GM18507 (cell line): Measurements from ENCODE around the gene ZXDC.

Experiments
- DNase-seq: peaks from one replicate; pipeline ENCODE4 v3.0.0; 2011; ENCODE audit warnings: low read depth; ENCODE audit not compliant: insufficient read length; ENCODE audit errors: extremely low spot score
- FAIRE-seq: peaks from 2 replicates; lab custom pipeline; 2011; peaks lifted over from hg19 to GRCh38; lab: Jason Lieb, UNC

ZXDC gene

DNA sequence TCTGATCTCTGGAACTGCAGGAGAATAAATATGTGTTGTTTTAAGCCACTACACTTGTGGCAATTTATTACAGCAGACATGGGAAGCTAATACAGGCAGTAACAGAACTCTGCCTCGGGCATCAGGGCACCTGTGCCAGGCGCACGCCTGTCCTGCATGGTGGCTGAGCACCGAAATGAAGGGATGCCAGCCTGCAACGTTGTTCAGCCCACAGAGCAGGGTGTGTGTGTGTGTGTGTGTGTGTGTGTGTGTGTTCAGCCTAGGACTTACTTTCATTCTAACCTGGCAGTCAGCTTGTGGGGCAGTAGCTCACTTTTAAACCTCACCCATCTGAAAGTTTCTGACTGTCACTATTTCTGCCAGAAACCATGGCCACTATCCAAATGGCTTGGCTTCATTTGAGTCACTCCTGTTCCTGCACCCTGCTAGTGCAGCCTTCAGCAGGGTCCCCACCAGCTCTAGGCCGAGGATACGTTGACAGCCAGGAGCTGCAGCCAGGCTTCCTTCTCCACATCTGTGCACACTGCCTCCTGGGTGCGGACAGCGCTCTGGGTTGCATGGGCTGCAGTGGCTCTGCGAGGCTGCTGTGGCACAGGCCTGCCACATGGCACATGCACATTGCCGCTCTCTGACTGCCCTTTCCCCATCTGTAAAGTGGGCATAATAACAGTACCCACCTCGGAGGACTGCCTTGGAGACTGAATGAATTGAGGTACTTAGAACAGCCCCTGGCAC, 37.4 kb upstream of the ZXDC start:
- no peak for FAIRE-seq

GRCh38 chr3:126512026-126512425, 36.3 kb upstream of the ZXDC start:
- DNase-seq: no peak
- no peak for FAIRE-seq

More for the DNA sequence above, 37.4 kb upstream of the ZXDC start:
- DNase-seq: no peak

GRCh38 chr3:126511291-126511690, 35.6 kb upstream of the ZXDC start:
- FAIRE-seq: no peak
- no peak for DNase-seq

- DNase-seq (no peak), FAIRE-seq (no peak)
These were observed 34.7 kb upstream of the ZXDC start for GRCh38 chr3:126510308-126510910.

- DNase-seq: no peak
- no peak for FAIRE-seq
These were observed 34.1 kb upstream of the ZXDC start for GRCh38 chr3:126509597-126510307.

DNA sequence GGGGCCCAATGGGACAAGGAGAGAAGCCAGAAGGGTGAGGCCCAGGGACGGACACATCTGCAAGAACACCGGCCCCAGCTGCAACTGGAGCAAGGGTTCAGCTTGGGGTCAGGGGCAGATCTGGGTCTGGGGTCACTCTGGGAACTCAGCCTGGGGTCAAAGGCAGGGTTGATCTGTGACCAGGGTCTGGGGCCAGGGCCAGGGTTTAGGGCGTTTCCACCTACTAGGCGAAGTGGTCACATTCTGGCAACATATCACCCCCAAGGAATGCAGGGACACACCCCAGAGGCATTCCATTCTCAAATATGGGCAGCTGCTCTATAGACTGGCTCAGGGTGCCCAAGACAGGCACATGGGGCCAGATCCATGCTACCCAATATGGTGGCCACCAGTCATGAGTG, 32.9 kb upstream of the ZXDC start:
- no peak for DNase-seq
- FAIRE-seq: no peak

DNA sequence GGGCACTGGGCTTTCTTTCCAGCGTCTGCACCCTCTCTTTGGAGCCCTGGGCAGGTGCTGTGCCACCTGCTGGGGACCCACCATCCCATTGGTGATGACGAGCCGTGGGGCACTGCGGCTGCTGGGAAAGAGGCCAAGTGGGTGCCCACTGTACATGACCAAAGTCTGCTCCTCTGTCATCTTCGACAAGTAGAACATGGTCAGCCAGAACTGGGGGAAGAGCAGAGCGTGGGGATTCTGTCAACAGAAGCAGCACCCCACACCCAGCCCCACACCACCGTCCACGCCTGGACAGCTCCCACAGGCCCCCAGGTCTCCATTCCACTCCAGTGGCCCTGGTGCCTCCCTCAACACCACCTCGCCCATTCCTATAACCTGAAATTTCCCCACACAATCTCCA, 32.2 kb upstream of the ZXDC start:
- no peak for DNase-seq
- no peak for FAIRE-seq

GRCh38 chr3:126503701-126504100, 28.0 kb upstream of the ZXDC start:
- no peak for FAIRE-seq

DNA sequence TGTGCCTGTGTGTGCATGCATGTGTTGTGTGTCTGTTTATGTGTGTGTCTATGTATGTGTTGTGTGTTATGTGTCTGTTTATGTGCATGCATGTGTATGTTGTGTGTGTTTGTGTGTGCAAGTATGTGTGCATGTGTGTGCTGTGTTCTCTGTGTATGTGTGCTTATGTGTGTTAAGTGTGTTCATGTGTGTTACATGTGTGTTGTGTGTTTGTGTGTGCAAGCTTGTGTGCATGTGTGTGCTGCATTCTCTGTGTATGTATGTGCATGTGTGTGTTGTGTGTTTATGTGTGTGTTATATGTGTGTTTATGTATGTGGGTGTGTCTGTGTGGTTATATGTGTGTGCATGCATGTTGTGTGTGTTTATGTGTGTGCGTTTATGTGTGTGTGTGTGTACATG, 27.0 kb upstream of the ZXDC start:
- DNase-seq (no peak), FAIRE-seq (no peak)

More at GRCh38 chr3:126503701-126504100, 28.0 kb upstream of the ZXDC start:
- DNase-seq: no peak

DNA sequence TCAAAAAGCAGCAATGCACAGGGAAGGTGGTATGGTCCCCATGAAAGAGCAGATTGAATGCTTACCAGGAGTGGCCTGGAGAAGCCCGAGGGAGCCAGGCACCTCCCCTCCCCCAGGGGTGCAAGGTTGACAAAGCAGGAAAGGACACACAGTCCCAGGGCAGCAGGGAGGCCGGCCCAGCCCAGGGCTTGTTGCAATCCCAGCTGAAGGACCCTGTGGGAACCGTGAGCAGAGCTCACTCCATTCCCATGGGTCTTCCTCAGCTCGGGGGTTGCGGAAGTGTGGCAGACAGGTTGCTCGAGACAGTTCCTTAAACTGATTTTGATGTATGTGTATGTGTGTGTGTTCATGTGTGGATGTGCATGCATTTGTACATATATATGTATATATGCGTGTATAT, 26.0 kb upstream of the ZXDC start:
- DNase-seq (no peak), FAIRE-seq (no peak)

GRCh38 chr3:126501054-126501453, 25.4 kb upstream of the ZXDC start:
- DNase-seq: no peak
- no peak for FAIRE-seq

- no peak for DNase-seq
- no peak for FAIRE-seq
These were observed 24.3 kb upstream of the ZXDC start for GRCh38 chr3:126500016-126500415.

DNA sequence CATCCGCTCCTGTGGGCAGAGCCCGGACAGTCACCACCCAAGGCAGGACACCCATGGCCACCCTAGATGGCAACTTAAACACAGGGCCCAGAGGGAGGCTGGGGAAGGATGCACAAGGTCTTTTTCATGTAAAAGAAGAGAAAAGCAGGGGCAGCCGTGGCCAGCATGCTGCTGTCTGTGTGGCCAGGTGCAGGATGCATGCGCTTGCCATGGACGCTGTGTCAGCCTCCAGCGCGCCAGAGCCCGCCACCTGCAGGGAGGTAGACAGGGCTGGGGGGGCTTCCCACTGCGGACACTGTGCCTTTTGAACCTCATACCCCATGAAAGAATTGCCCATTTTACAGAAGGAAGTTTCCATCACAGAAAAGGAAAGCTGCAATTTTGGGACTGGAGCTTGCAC, 23.7 kb upstream of the ZXDC start:
- FAIRE-seq (no peak), DNase-seq (no peak)

DNA sequence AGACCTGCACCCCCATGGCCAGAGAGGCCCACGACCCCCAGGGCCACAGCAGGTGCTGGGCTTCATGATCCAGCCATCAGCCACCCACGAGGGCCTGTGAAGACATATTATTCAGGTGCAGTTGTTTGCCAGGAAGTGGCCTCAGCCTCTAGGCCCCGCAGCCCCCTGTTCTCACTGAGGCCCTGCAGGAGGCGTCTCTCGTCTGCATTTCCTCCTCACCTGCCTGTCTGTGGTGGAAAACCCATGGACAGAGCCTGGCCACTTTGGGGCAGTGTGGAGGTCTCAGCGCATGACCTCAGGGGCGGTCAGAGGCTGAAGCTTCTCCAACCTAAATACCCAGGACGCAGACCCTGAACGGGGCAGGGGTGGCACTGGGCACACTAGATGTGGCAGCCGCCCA, 23.2 kb upstream of the ZXDC start:
- DNase-seq (no peak), FAIRE-seq (no peak)

- no peak for FAIRE-seq
- no peak for DNase-seq
These were observed 22.8 kb upstream of the ZXDC start for GRCh38 chr3:126498461-126498860.

DNA sequence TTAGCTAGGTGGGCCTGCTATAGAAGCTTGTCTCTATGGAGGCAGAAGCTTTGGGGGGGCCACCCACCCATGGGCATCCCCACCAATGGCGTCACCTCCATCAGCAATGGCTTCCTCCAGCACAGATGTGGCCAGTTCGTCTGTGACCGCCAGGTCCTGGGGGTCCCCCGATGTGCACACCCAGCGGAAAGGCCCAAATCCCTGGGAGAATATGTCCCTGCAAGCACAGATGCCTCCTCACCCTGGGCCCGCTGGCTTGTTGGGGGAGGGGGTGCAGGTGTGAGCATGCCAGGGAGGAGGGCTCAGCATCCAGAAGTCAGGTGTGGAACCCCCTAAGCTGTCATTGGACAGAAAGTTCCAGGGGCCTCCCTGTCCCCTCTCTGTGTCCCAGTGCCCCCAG, 22.3 kb upstream of the ZXDC start:
- DNase-seq (no peak), FAIRE-seq (no peak)

- FAIRE-seq (no peak), DNase-seq (no peak)
These were observed 21.5 kb upstream of the ZXDC start for GRCh38 chr3:126496894-126497850.

DNA sequence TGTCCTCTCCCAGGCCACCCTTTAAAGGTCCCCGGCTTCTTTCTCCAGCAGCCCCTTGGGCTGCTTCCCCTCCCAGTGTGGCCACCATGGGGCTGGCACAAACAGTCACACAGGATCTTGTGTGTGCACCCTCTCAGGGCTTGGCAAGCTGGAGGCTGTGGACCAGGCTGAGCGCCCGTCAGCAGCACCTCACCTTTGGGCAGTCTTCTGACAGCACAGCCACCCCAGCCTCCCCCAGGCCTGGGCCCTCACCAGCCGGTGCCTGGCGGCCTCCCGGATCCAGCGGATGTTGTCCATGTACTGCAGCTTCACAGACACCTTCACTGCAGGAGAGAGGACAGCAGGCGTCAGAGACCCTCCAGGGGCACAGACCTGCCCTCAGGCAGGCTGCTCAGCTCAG, 20.1 kb upstream of the ZXDC start:
- FAIRE-seq (no peak), DNase-seq (no peak)

DNA sequence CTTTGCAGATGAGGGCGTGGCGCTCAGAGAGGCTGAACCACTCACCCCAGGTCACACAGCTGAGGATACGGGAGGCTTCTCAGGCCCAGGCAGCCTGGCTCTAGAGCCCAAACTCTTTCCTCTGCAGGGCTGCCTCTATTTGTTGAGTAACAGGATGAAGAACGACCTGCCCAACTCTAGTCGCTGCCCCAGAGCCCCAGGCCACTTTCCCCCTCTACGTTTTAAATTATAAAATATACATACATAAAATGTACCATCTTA, 19.2 kb upstream of the ZXDC start:
- no peak for DNase-seq

More for the DNA sequence above, 19.2 kb upstream of the ZXDC start:
- FAIRE-seq: no peak
